ENCODE measurements around the gene PGBD1.

DNA sequence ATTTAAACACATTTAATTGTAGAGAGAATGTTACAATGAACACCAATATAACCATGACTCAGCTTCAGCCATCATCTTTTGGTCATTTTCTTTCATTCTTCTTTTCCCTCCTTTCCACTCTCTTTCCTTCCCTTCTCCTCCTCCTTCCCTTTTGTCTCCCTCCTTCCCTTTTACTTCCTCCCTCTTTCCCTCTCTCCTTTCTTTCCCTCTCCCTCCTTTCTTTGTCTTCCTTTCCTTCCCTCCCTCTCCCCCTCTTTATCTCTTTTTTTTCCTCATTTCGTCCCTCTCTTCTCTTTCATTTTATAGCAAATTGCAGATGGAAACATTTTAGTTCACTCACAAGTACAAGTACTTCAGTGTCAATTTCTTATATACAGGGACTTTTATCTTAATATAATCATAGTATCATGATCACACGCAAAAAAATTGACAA is 70.1 kb downstream of the PGBD1 start:
- TF ChIP-seq EP300 (IDR thresholded peaks at IDR 0.05) (no peak), POLR2A (IDR thresholded peaks at IDR 0.05) (no peak)
- TF ChIP-seq, protein P1, sequence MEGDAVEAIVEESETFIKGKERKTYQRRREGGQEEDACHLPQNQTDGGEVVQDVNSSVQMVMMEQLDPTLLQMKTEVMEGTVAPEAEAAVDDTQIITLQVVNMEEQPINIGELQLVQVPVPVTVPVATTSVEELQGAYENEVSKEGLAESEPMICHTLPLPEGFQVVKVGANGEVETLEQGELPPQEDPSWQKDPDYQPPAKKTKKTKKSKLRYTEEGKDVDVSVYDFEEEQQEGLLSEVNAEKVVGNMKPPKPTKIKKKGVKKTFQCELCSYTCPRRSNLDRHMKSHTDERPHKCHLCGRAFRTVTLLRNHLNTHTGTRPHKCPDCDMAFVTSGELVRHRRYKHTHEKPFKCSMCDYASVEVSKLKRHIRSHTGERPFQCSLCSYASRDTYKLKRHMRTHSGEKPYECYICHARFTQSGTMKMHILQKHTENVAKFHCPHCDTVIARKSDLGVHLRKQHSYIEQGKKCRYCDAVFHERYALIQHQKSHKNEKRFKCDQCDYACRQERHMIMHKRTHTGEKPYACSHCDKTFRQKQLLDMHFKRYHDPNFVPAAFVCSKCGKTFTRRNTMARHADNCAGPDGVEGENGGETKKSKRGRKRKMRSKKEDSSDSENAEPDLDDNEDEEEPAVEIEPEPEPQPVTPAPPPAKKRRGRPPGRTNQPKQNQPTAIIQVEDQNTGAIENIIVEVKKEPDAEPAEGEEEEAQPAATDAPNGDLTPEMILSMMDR (IDR thresholded peaks at IDR 0.05) = no peak

All from sigmoid colon (tissue), 4 donors.